NOMO-1 treated with DMSO at 0.1 percent for 48 hours (cell line): Measurements from ENCODE around the gene HOXD8.
A peak's percentile ranks its signal among the peaks of the same experiment; 100 is the strongest.

ENCODE experiments used
- DNase-seq: peaks from one replicate; lab custom pipeline; 2025; ENCODE audit not compliant: unreplicated experiment; lab: John Stamatoyannopoulos, UW

Gene HOXD8

DNA sequence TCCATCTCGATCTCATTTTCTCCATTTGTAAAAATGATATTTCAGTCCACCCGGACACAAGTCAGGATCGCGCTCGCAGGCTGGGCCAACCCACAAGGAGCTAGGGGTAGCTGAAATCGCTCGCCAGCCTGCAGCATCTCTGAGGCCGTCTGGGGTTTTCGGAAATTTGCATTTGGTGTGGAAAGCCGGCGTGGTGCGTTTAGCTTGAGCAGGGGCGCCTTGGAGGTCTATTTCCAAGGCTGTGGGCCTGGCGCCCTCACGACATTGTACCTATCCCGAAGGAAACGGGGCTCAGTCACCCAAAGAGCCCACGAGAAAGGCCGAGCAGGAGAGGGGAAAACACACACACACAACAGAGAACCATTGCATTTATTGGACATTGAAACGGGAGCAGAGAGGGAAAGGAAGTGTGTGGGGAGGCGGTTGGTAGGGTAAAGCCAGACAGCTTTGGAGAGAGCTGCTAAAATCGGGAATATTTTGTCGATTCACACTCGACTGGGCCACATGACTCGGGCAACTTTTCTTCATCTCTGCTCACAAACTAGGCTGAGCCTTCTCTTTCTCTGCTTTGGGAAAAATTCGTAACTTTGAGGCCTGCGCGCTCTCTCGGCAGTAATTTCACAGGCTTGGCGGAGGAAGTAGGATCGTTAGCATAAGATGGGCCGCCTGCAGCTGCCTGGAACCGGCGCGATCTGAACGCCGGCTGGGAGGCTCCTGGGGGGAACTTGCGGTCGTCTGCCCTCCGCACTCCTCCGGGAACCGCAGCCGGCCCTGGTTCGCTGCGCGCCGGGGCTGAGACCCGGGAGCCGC, 1.1 kb upstream of the HOXD8 start:
- DNase-seq = no peak

DNA sequence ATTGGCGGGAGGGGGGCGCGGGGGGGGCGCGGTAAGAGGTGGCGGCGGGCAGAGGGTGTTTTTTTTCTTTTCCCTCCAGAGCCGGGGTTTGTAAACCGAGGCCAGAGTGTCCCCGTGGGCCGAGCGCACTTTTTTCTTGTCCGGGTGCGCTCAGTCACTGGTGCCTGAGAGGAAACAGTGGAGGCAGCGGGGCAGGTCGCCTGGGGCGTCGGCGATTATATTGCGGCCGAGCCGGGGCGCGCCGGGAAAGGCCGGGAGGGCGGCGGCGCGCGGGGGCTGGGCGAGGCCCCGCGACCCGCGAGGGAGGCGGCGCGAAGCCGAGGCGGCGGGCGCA, 275 bp downstream of the HOXD8 start:
- DNase-seq = no peak

DNA sequence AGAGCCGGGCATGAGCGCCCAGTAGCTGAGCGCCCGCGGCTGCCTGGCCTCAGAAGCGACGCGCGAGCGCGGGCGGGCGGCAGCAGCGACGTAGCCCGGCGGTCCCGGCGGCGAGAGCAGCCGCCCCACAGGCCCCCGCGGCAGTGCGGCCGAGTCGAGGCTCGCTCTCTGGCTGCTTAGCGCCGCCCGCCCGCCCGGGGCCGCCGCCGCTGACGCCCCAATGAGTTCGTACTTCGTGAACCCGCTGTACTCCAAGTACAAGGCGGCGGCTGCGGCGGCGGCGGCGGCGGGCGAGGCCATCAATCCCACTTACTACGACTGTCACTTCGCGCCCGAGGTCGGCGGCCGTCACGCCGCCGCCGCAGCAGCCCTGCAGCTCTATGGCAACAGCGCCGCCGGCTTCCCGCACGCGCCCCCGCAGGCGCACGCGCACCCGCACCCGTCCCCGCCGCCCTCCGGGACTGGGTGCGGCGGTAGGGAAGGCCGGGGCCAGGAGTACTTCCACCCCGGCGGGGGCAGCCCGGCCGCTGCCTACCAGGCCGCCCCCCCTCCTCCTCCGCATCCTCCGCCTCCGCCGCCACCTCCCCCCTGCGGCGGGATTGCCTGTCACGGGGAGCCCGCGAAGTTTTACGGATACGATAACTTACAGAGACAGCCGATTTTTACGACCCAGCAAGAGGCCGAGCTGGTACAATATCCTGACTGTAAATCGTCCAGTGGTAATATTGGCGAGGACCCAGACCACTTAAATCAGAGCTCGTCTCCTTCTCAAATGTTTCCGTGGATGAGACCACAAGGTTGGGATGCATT, 847 bp downstream of the HOXD8 start:
- no peak for DNase-seq

DNA sequence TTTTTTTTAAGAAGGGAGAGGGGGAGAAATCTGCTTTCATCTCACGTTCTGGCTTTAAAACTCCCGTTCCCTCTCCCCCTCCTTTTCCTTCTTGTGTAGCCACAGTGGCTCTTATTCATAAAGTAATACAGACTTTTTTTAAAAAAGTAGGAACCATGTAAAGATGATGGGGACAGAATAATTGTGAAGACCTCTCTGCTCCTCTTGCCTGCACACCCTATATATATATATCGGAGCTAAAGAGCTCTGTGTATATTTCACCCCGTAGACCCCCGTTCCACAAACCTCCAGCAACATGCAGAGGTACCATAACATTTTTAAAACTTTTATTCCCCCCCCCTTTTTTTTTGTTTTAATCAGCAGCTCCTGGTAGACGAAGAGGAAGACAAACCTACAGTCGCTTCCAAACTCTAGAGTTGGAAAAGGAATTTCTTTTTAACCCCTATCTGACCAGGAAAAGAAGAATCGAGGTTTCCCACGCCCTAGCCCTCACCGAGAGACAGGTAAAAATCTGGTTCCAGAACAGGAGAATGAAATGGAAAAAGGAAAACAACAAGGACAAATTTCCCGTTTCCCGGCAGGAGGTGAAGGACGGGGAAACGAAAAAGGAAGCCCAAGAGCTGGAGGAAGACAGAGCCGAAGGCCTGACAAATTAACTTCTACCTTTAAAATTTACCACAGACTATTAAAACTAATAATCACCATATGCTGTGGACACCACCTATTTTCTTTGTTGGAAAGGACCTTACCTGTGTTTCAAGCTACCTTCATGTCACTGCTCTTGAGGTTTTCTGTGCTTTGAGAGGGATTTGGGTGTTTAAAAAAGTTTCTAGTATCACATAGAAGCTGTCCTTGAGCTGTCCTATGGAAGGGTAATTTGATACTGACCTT, 1.7 kb downstream of the HOXD8 start:
- DNase-seq = no peak

DNA sequence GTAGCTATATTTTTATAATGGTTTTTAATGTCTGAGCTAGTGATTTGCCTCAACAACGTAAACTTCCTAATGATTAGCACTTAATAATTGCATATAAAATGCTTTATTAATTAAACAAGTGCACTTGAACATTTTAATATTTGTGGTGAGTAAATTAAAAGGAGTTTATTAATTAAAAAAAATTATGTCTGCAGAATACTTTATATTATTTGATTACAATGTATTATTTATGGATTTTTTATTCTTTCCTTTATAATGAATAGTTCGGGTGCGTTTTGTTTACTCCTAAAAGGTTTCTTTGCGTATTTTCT, 2.3 kb downstream of the HOXD8 start:
- DNase-seq = no peak

DNA sequence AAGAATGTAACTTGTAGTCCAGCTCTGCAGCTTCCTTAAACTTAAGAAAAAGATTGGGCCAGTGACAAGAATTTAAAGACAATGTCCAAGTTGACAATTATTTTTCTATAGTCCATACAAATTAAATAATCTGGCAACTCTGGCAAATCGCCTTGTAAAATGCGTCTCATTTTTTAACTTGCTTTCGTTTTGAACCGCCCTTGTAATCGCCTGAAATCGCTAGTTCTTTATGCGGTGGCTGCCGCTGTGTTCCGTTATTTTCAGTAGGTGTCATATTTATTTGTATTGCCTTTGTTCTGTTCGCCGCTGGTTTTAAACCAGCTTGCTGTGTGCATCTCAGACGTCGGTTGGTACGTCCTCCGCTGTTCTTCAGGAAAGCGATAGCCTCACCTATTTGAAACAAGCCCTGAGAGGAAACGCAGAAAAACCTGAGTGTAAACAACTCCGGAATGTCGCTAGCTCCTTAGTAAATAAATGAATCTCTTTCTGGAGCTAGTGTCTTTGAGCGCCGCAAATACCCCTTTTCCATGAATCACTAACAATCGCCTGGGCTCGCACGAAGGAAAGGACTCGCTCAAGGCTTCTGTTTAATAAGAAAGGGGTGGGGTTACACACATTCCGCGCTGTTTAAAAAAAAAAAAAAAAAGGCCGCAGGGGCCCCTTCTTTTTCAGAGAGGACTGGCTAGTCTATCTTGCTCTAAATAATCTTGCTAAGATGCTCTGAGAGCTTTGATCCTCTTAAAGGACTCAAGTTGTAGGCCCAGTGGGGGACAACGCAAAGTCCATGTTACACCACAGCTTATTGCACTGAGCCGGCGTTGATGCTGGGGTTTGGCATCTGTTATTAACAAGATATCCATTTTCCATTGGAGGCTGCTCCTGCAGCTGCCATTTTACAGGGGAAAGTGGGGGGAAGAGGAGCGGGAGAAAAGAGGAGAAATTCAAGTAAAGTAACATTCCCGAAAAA, 3.0 kb downstream of the HOXD8 start:
- no peak for DNase-seq

DNA sequence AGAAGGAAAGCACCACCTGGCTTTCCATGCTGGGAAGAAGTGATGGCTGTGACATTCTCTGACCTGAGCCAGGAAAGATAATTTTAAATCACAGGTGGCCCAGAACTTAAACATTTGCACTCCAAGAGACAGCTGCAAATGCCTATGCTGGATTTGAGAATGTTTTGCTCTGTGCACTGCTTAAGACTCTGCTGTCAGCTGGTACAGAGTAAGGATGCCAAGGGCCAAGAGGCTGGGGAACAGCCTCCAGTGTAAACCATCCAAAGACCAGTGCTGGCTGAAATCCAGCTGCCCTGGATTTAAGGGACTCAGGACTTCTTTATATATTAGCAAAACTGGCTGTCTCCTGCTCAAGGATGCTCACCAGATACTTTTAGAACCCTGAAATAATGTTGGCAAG, 3.9 kb downstream of the HOXD8 start:
- no peak for DNase-seq

DNA sequence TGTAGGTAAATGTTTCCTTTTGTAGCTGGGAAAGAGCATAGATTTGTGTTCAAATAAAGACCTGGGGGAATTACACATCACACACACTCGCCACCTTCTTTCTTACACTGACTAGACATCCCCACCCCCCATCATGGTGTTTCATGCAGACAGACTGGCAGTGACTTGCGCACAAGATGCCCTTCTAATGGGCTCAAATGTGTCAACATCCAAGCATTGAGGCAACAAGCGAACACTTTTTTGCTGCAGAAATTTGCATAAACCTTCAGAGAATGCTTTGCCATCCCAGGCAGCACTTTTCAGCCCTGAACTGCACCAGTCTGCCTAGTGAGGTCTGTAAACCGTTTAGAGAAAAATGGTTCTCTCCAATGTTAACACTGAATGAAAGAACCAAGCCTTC, 4.5 kb downstream of the HOXD8 start:
- DNase-seq = no peak

DNA sequence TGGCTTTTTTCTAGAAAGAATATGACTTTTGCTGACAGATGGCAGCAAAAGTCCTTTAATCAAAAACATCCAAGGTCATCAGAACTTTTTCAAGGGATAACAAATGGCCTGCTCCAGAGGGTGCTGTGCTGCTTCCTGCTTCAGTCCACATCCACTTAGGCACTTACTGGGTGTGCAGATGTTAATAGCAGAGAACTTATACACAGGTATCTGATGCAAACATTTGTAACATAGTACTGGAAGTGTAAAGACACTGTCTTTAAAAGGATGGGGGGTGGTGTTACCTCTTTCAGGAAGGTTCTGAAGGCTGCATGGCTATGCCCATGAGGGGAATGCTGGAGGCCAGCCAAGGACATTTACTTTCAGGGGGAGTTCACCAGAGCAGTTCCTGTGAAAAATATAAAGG, 5.5 kb downstream of the HOXD8 start:
- DNase-seq = no peak

DNA sequence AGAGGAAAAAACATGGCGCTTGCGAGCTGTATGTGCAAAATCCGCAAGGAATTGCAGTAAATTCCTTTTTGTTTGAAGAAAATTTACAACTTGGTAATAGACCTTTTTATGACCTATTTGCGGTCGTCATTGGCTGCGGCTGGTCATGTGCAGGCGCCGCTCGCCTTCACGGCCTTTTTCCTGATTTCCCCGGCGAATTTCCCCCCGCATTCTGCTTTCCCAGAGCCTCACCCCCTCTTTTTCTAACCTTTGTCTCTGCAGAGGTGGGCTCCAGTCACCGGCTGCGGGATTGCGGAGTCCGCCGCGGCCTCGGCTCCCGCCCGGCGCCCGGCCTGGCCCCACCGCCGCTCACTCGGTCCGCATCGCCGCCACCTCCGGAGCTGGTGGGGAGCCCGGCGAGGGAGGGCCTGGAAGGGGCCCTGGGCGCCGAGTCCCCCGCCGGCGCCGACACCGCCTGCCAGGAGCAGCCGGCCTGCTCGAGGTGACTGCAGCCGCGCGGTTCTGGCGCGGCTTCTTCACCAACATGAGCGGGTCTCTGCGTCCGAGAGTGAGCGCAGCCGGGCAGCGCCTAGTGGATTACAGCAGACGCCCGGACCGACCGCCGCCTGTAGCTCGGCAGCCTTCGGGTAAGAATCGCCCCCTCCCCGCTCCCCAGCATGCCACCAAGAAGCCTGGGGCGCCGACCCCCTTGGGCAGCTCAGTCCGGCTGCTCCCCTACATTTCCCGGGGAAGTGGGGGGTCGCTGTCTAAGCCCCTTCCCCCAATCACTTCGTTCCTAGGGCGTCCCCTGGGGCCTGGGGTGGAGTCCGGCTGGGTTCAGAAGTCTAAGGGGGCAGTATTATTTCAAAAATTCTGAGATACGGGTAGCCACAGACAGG, 7.1 kb downstream of the HOXD8 start:
- no peak for DNase-seq

DNA sequence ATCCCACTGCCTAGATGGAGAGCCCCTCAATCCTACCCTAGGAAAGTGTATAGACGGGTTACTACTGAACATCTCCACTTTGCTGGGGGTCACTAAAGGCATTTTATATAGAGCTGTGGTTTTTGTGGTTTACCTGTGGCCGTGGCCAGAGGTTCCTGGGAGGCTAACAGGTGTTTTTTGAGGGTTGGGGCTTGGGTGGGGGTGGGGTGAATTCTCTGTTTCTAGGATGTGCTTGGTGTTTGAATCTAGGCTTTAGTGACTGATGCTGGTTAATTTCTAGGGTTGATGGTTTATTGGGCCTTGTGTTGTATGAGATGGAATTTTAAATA, 7.7 kb downstream of the HOXD8 start:
- no peak for DNase-seq

DNA sequence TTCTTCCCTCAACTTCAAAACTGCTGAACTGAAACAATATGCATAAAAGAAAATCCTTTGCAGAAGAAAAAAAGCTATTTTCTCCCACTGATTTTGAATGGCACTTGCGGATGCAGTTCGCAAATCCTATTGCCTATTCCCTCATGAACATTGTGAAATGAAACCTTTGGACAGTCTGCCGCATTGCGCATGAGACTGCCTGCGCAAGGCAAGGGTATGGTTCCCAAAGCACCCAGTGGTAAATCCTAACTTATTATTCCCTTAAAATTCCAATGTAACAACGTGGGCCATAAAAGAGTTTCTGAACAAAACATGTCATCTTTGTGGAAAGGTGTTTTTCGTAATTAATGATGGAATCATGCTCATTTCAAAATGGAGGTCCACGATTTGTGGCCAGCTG, 8.4 kb downstream of the HOXD8 start:
- DNase-seq = no peak

DNA sequence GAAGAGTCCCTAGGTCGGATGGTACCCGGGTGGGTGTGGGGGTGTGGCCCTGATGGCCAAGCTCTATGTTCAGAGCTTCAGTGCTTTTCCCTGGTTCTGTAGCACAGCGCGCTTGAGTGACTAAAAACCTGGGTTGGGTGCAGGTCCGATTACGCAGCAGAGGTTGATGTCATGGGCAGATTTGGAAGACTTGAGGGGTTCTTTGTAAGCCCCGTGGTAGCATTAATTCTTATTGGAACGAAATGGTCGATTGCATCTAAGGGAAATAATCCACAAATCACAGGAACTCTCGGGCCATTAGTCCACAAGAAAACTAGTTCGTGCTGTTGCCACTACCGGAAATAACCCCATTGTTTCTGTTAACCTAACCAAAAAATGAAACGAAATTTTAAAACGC, 9.0 kb downstream of the HOXD8 start:
- no peak for DNase-seq

DNA sequence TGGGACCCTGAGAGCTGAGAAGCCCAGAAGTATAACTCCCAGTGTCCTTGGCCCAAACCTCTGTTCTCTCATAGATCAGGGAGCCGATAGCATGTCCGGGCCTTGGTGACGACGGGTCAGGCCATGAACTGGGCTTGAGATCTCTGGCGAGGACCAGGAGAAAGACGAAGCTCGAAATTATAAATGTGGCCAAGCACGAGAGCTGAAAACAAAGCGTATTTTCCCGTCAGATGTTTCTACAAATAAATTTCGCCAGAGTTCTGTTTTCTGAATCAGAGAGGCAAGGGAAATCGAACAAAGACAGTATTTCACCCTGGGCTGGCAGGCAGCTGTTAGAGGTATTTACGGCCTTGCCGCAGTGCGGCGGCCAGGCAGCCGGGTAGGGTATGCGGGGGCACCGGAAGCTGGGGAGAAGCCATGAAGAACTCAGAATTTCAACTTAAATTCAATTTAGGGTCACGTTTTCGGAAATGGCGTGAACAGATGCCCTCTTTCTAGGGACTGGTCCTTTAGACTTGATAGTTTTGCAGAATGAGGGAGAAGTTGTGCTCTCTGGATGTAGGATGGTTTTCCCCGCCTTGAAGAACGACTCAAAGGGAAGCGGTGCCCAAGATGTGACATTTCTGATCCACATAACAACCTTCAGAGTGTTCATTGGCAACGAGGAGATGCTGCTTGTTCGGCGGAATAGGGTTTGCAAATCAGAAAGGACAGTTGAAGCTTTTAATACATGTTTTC, 9.6 kb downstream of the HOXD8 start:
- no peak for DNase-seq

DNA sequence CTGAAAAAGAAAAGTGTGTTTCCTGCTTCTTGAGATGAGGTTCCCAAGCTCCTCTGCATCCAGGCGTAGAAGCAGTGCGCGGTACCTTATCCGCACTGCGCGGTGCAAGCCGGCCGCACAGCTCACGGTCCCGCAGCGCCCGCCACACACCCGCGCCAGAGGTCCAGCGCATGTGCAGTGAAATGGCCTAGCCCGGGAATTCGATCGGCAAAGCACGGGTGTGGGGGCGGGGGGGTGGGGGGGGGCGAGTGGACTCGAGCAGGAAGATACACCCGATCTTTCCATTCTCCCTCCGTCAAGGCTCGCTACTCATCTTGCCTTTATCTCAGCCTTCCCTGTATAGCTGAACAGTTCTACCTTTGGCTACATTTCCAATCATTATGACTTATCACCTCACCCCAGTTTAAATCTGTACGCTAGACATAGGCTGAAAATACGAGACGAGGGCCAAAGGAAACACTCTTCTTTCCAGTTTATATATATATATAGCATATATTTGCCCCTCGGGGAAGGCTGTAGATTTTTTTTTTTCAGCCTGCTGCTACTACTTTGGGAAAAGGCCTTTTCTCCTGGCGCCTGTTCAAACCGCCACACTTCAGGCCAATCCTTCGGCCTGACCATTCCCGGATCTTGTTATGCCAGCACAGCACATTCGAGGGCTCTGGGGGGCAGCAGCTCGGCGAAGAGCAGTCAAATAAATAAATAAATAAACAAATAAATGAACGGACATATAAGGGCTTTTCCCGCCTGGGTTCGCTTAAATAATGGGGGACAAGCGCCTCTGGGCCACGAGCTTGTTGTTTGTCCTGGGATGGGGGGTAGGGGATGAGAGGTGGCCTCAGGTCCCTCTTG, 10.4 kb downstream of the HOXD8 start:
- no peak for DNase-seq

DNA sequence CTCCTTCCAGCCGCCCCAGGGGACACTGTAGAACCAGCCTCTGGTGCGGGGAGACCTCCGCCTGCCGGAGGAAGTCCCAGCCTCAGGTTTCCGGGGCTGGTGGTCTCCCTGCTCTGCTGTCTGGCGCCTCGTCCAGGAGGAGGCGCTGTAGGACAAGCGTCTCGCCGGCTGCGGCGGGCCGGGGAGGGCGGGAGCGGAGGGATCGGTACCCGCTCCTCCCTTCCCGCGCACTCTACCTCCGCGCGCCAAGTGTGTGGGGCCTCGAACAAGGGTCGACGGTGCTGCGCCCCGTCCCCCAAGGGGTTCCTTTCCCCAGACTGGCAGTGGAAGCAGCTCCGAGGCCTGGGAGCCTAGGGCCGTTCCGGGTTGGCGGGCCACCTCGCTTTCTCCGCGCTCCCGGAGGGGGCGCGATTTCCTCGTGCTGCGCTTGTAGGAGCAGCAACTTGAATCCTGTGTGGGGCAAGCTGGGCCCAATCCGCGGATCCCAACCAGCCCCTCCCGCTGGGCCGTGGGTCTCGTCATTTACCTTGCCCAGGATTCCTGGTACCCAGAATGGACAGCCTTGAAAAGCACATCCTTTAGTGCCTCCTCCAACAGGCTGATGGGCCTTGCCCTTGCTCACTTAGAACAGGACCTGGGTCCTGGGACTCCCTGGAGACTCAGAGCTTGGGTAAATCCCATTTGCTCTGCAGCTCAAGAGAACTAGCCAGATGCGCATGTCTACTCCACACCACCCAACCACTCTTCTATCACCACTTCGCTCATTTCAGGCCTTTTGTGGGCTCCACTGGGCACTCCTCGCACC, 11.2 kb downstream of the HOXD8 start:
- DNase-seq = peak; percentile 49

DNA sequence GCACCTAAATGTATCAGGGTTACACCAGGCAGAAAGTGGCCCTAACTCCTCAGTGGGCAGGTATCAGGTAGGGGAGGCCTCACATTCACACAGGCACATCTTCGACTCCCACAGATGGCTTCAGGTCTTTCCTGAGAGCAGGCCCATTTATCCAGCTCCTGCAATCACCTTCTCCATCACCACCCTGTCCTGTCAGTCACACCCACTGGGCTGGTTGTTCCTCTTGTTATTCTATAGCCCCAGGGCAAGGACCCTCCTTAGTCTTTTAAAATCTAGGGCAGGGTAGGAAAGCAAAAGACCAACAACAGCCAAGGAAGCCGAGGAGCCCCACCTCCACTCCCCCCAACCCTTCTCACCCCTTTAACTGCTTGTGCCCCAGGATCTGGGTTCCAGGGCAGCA, 12.8 kb downstream of the HOXD8 start:
- DNase-seq = no peak
